ENCODE data around the gene DIPK2A. TPM values are rescaled to one million over a fixed set of nuclear protein-coding genes. Genes with fewer than 3 reads are reported as not detected.

Gene DIPK2A
- total RNA-seq, 1 experiment from 2014 or later, result 28.5 TPM

DNA sequence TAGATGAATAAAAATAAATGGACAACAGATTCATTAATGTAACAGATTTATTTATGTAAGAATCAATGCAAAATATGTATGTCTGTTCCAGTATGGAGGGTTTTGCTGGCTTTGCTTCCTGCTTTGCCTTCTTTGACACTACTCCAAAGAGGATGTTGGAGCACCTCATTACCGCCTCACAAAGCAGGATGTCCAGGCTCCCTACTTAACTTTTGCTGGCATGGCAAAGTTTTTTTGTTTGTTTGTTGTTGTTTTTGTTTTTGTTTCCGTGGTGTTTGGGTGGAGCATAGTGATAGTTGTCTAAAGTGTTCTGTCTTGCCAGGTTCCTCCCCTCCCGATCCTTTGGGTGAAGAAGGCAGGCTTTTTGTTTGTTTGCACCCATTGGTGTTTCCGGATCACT is 38.7 kb downstream of the DIPK2A start:
- BruUV-seq (replicated peaks), result no TSS peak
- CTCF ChIA-PET, result no interaction called here
- intact Hi-C loops (cut with micrococcal nuclease), result loop anchor here (2.0 kb wide), 1 partner anchor 36 kb away; no protein-coding TSS in a partner anchor

DNA sequence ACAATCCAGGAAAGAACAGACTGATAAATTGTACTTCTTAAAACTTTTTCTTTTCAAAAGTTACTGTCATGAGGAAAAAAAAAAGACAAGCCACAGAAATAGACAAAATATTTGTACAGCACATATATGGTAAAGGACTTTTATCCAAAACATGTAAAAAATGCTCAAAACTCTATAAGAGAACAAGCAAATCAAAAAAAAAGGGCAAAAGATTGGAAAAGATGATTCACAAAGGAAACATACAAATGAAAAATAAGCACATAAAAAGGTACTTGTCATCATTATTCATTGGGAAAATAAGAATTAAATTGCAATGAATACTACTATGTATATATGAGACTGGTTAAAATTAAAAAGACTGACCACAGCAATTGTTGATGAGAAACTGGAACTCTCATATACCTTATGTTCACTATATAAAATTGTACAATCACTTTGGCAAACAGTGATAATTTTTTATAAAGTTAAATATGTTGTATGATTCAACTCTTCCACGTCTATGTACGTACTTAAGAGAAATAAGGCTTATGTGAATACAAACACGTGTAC is 39.7 kb downstream of the DIPK2A start:
- Histone ChIP-seq H3K4me1 (ENCODE audit: insufficient read depth, low read length) (peaks cover 27% of the 10 kb centered on the region), H3K9ac (ENCODE audit: low read length) (peak overlapping the region; percentile 68), H2AFZ (ENCODE audit: low read length) (no peak overlapping the region), H3K9me3 (ENCODE audit: low read length) (no peaks in the 10 kb centered on the region), H3K27me3 (ENCODE audit: low read length) (no peaks in the 10 kb centered on the region), H3K79me2 (ENCODE audit: low read length) (no peaks in the 10 kb centered on the region), H3K9me2 (replicated peaks; ENCODE audit: low read length) (no peaks in the 10 kb centered on the region), H3K27ac (ENCODE audit: low read length) (peak overlapping the region; percentile 87), H3F3A (ENCODE audit: low read length, unreplicated experiment) (no peaks in the 10 kb centered on the region), H3K4me2 (ENCODE audit: low read length) (peak overlapping the region; percentile 54), H3K4me3 (ENCODE audit: low read length) (no peak overlapping the region; the same call in 1 of the 2 replicates), H3K36me3 (ENCODE audit: low read depth, low read length) (no peaks in the 10 kb centered on the region), H4K20me1 (ENCODE audit: low read length) (no peaks in the 10 kb centered on the region)
- ChIA-PET POLR2A (ENCODE audit: unreplicated experiment) (no interaction called here), CTCF (no interaction called here)
- intact Hi-C loops (cut with micrococcal nuclease), result loop anchor here (1.0 to 2.0 kb wide), 3 partner anchors 37 to 151 kb away; no protein-coding TSS in a partner anchor
- DNase-seq (peak; percentile 75), ATAC-seq (peak; percentile 93)
- TF ChIP-seq EZH2phosphoT487 (IDR thresholded peaks at IDR 0.05; ENCODE audit: borderline replicate concordance, low read length) (no peak), CTCF (conservative IDR thresholded peaks at IDR 0.05; ENCODE audit: low read depth, low read length) (no peak), EZH2 (IDR thresholded peaks at IDR 0.05; ENCODE audit: low read length, unreplicated experiment) (no peak)
- no TSS peak for BruUV-seq (replicated peaks)

More for the DNA sequence above, 38.7 kb downstream of the DIPK2A start:
- no peak for ATAC-seq
- no peaks in the 10 kb centered on the region for H3K9me3 ChIP-seq (ENCODE audit: low read length)
- H3K4me2 ChIP-seq (ENCODE audit: low read length), result peak overlapping the region; percentile 54
- no peaks in the 10 kb centered on the region for H3K79me2 ChIP-seq (ENCODE audit: low read length)
- DNase-seq, result no peak
- TF ChIP-seq CTCF (conservative IDR thresholded peaks at IDR 0.05; ENCODE audit: low read depth, low read length), result no peak
- no peak for TF ChIP-seq EZH2phosphoT487 (IDR thresholded peaks at IDR 0.05; ENCODE audit: borderline replicate concordance, low read length)
- TF ChIP-seq EZH2 (IDR thresholded peaks at IDR 0.05; ENCODE audit: low read length, unreplicated experiment), result no peak
- H4K20me1 ChIP-seq (ENCODE audit: low read length), result no peaks in the 10 kb centered on the region
- no peak overlapping the region for H2AFZ ChIP-seq (ENCODE audit: low read length)
- no peak overlapping the region; the same call in 1 of the 2 replicates for H3K4me3 ChIP-seq (ENCODE audit: low read length)
- peak overlapping the region; percentile 87 for H3K27ac ChIP-seq (ENCODE audit: low read length)
- peak overlapping the region; percentile 68 for H3K9ac ChIP-seq (ENCODE audit: low read length)
- no peaks in the 10 kb centered on the region for H3K9me2 ChIP-seq (replicated peaks; ENCODE audit: low read length)
- H3K36me3 ChIP-seq (ENCODE audit: low read depth, low read length), result no peaks in the 10 kb centered on the region
- POLR2A ChIA-PET (ENCODE audit: unreplicated experiment), result no interaction called here
- H3K27me3 ChIP-seq (ENCODE audit: low read length), result no peaks in the 10 kb centered on the region
- no peaks in the 10 kb centered on the region for H3F3A ChIP-seq (ENCODE audit: low read length, unreplicated experiment)
- H3K4me1 ChIP-seq (ENCODE audit: insufficient read depth, low read length), result peaks cover 27% of the 10 kb centered on the region

GRCh38 chr3:144015133-144015532 is 43.5 kb downstream of the DIPK2A start:
- no TSS peak for BruUV-seq (replicated peaks)
- H3K36me3 ChIP-seq (ENCODE audit: low read depth, low read length), result no peaks in the 10 kb centered on the region
- no peak overlapping the region for H3K9ac ChIP-seq (ENCODE audit: low read length)
- H3K4me3 ChIP-seq (ENCODE audit: low read length), result no peak overlapping the region
- H3K9me2 ChIP-seq (replicated peaks; ENCODE audit: low read length), result no peaks in the 10 kb centered on the region
- ChIA-PET POLR2A (ENCODE audit: unreplicated experiment) (no interaction called here), CTCF (no interaction called here)
- no peak overlapping the region for H2AFZ ChIP-seq (ENCODE audit: low read length)
- intact Hi-C loops (cut with micrococcal nuclease), result no loop called here
- H3K79me2 ChIP-seq (ENCODE audit: low read length), result no peaks in the 10 kb centered on the region
- TF ChIP-seq EZH2phosphoT487 (IDR thresholded peaks at IDR 0.05; ENCODE audit: borderline replicate concordance, low read length) (no peak), CTCF (conservative IDR thresholded peaks at IDR 0.05; ENCODE audit: low read depth, low read length) (no peak), EZH2 (IDR thresholded peaks at IDR 0.05; ENCODE audit: low read length, unreplicated experiment) (no peak)
- H3K4me1 ChIP-seq (ENCODE audit: insufficient read depth, low read length), result peaks cover 25% of the 10 kb centered on the region
- H4K20me1 ChIP-seq (ENCODE audit: low read length), result no peaks in the 10 kb centered on the region
- ATAC-seq (no peak), DNase-seq (no peak)
- H3F3A ChIP-seq (ENCODE audit: low read length, unreplicated experiment), result no peaks in the 10 kb centered on the region
- H3K27ac ChIP-seq (ENCODE audit: low read length), result no peak overlapping the region
- H3K9me3 ChIP-seq (ENCODE audit: low read length), result no peaks in the 10 kb centered on the region
- H3K4me2 ChIP-seq (ENCODE audit: low read length), result no peak overlapping the region
- H3K27me3 ChIP-seq (ENCODE audit: low read length), result no peaks in the 10 kb centered on the region
